Stimulated activated CD8-positive, alpha-beta memory T cell treated with anti-CD3 and anti-CD28 coated beads, Interleukin-2, amount 100 ng/mL, for 48 hours (primary cell): ENCODE data around the gene EPB41L4B.

Source experiments
- DNase-seq, 2 donors: peaks; one replicate each; pipeline ENCODE4 v3.0.0-alpha.2; 2020; ENCODE audit warnings: low read depth in 2 of 2

The EPB41L4B gene

DNA sequence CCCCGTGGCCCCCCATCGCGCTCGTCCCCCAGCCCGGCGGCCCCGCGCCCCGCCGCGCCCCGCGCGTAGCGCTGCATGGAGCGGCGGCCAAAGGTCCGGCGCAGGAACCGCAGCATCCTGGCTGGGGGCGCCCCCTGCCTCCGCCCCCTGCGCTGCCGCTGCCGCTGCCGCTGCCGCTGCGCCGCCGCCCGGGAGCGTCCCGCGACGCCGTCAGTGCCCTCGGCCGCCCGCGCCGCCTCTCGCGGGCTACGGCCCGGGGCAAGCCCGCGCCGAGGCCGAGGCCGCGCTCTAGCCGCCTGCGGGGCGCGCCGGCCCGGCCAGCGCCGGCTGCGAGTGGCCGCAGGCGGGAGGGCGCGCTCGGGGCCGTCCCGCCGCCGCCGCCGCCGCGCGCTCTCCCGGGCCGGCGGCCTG is 523 bp downstream of the EPB41L4B start:
- DNase-seq = no peak

DNA sequence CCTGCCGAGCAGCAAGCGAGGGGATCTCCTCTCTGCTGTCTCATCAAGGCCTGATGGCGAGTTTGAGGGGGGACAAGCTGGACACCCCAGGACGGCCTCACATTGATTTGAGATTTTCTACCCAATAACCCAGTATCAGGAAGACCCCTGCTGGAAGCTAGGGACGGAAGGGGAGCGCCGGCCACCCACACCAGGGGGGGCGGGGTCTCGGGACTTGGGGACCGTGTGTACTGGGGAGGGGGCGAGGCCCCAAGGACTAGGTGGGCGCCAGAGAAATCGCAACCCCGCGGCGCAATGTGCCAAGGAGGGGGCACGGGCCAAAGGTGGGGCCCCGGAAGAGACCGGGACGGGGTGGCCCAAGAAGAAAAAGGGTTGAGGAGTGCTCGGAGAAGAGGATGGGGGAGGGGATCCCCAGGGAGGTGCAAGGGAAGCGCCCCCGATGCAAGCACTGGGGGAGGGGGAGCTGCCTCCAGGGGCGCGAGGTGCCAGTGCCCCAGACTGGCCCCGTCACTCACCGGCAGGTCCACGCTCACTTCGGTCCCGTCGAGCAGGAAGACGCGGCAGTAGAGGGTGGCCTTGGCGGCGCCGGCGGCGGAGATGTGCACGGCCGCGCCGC is 1.1 kb downstream of the EPB41L4B start:
- no peak for DNase-seq

DNA sequence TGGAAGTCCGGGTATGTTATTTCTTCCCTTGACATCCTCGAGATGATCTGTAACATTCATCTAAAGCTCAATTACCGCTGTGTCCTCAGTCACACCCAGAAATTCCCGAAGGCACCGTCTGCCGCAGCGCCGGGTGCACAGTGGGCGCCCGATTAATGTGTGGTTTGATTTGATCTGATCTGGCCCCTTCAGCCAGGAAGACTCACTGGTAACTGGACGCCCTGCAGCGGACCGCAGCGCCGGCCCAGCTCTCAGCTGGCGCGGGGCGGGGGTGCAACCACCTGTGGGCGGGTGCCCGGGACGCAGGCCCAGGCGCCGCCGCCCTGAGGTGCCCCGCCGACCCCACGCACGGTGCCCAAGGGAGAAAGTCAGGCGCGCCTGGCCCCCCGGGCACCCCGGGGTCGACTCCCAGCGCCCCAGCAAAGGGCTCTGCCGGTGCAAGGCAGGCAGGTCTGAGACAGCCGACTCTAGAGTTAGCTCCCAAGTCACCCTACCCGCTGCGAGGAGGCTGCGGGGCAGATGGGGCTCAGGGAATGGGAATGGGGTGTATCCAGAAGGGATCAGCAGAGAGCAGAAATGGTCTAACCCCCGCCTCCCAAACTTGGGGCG is 1.7 kb downstream of the EPB41L4B start:
- no peak for DNase-seq

GRCh38 chr9:109317979-109318741 is 2.7 kb downstream of the EPB41L4B start:
- no peak for DNase-seq

GRCh38 chr9:109317311-109317978 is 3.4 kb downstream of the EPB41L4B start:
- no peak for DNase-seq

DNA sequence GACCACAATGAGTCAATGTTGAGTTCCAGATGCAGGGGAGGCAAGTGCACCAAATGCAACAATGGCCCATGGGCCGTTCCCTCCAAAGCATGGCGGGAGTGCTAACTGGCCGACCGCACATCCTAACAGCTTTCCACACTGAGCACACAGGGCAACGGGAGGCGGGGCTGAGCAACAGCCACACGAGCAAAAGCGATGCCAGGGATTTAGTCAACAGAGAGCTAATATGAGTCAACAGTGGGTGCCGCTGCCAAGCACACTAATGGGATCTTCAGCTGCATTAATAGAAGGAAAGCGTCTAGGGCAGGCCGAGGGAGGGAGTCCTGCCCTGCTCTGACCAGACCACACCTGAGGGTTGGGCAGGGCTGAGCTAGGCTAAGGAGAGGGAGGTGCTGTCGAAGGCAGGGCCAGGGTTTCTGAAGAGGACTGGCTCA is 4.6 kb downstream of the EPB41L4B start:
- DNase-seq = no peak

GRCh38 chr9:109315480-109316206 is 5.2 kb downstream of the EPB41L4B start:
- no peak for DNase-seq

- no peak for DNase-seq
Measured at GRCh38 chr9:109314011-109314531, 6.8 kb downstream of the EPB41L4B start.

GRCh38 chr9:109313351-109313750 is 7.5 kb downstream of the EPB41L4B start:
- DNase-seq = no peak

DNA sequence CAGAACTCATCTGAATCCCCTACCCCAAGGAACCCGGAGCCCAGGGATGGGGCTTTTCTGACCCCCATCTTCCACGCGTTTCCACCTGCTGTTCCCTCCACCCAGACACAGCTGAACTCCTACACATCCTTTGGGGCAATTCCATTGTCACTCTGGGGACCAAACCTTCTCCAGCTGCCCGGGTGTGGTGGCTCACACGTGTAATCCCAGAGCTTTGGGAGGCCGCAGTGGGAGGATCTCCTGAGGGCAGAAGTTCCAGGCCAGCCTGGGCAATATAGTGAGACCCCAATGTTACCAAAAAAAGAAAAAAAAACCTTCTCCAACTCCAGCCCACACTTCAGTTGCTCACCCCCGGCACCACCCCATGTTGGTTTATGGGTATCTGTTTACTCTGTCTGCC is 8.1 kb downstream of the EPB41L4B start:
- DNase-seq = no peak

GRCh38 chr9:109311731-109312130 is 9.1 kb downstream of the EPB41L4B start:
- DNase-seq = no peak

DNA sequence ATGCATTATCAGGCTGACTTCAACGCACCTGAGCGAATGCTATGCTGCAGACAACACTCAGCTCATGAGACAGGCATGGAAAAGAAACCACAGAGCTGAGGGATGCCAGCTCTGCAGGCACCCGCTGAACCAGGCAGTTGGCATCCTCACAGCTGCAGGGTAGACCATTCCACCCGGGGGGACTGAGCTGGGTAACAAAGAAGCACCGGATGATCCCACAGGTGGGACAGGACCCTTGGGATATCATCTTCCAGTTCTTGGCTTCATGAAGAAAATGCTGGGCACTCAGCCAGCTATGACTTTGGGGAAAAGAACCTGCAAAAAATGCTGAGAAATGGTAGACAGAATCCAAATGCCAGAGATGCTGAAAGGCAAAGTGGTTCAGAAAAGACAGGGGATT is 9.6 kb downstream of the EPB41L4B start:
- no peak for DNase-seq

DNA sequence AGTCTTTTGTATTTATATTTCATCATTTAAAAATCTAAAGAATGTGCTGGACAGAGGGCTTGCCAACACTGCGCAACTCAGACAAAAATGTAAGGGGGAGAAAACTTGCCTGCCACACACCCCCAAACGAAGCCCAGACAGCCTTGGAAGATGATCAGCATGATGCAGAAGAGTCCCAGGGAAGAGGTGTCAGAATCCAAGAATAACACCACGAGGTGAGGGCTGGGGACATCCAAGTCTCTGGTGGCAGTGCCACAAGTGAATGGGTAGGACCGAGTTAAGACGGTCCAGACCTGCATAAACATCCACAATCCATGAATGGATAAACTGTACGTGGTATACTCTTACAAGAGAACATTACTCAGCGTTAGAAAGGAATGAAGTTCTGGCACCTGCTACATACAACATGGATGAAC is 10.4 kb downstream of the EPB41L4B start:
- DNase-seq = no peak

DNA sequence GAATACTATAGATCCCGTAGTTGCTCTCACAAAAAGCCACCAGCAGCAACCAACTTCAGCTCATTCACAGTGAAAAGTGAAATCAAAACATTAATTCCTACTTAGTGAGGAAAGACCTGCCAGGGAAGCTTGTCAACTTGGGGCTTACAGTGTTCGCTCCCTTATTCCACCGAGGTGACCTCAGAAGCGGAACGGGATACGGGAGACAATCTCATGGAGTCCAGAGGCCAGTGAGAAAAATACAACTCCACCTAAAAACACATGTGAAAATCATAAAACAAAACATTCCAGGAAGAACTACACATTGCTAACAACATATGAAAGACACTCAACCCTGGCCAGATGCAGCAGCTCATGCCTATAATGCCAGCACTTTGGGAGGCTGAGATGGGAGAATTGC is 11.6 kb downstream of the EPB41L4B start:
- DNase-seq = no peak

DNA sequence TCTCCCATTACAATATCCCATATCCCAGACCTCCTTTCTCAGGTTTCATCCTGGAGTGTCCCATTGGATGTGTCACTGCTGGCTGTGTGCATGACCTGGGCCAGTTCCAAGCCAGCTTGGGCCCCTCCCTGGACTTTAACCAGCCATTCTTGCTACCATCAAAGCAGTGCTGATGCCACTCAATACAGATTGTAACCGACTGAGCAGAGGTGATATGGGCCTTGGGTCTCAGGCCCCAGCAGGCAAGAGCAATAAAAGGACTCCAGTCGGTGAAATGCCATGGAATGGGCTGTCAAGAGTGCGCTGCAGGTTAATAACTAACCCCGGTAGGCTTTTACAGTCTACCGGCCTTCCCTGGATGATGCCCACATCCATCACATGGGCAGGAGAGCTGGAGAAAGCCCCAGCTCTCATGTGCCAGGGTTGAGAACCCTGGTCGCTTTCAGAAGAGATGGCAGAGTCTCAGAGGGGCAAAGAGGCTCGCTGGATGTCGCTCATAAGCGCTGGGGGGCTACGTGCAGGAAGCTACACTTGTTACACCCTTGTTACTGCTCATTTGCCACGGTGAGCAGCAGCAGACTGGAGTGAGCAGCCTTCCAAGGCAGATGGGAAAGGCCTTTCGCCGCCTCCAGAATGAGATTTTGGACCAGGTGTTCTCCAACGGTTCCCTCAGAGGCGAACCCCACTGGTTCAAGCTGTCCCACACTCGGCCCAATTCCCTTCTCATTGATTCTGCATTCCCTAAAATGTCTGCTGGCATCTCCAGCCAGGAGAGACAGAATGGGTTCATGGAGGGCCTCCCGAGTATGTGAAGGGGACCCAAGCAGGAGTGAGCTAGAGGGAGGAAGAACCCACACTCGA is 13.2 kb downstream of the EPB41L4B start:
- DNase-seq = no peak

- DNase-seq = no peak
Measured at GRCh38 chr9:109305801-109306200, 15.1 kb downstream of the EPB41L4B start.

DNA sequence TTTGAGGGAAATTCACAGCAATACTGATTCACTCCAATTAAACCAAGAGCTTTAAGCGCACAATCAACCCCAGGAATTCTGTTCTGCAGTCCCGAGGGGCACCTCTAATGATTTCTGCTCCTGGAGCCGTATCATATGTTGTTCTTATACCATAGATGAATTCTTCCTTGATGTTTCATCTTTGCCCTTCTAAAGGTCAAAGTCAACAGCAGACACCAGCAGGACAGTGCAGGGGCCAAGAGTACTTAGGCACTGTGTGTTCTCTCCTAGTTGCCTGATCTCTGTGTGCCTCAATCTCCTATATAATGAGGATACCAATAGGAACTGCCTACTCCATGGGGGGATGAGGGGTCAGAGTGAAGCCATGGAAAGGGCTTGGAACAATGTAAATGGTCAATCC is 16.5 kb downstream of the EPB41L4B start:
- DNase-seq = no peak

GRCh38 chr9:109303900-109304299 is 17.0 kb downstream of the EPB41L4B start:
- DNase-seq = no peak

GRCh38 chr9:109302606-109303005 is 18.3 kb downstream of the EPB41L4B start:
- DNase-seq = no peak

DNA sequence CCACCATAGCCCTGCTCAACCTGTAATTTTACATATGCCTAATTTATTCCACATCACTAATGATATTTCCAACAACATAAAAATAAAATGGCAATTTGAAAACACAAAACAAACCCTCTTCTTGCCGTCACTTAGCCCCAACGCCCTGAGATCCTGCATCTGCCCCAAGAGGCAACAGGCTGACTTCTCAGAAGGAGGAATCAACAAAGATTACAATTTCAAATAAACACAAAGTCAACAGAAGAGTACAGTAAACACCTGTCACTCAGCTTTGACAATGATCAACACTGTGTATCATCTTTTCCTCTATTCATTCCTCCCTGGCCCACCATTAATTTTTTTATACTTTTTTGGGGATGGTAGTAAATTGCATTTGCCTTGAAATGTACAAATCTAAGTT is 19.8 kb downstream of the EPB41L4B start:
- no peak for DNase-seq

- no peak for DNase-seq
Measured at GRCh38 chr9:109299891-109300290, 21.0 kb downstream of the EPB41L4B start.
